CD4-positive, alpha-beta memory T cell (primary cell): Measurements from ENCODE around the gene ARHGAP1. TPM values are rescaled to one million over a fixed set of nuclear protein-coding genes. Genes with fewer than 3 reads are reported as not detected.

Source experiments
- CTCF ChIA-PET: fragments of 350-600 bp; sonication (Branson Sonifier 250); formaldehyde crosslinking; loops from one replicate; lab custom pipeline; 2021; ENCODE audit warnings: inconsistent platforms; ENCODE audit not compliant: partially characterized antibody; lab: Charles Lee
- POLR2A ChIA-PET: fragments of 350-600 bp; sonication (Branson Sonifier 250); formaldehyde crosslinking; loops from one replicate; lab custom pipeline; 2021; ENCODE audit not compliant: partially characterized antibody; lab: Charles Lee
- DNase-seq, 5 donors: peaks; one replicate each; pipeline versions ENCODE4 v3.0.0 to v3.0.0-alpha.2; 2020 to 2022; ENCODE audit warnings: mixed read lengths in 1 of 5
- H3K27ac ChIP-seq: one replicate; pipeline ENCODE4 v1.7.0; 2013; ENCODE audit warnings: low read depth, low read length
- H3K27me3 ChIP-seq: 2 replicates; pipeline ENCODE4 v1.7.0; 2013; ENCODE audit warnings: mild to moderate bottlenecking, low read length, moderate library complexity; ENCODE audit not compliant: insufficient read depth
- H3K36me3 ChIP-seq: 2 replicates; pipeline ENCODE4 v1.7.0; 2013; ENCODE audit warnings: mild to moderate bottlenecking, low read length, moderate library complexity; ENCODE audit not compliant: insufficient read depth
- H3K4me1 ChIP-seq: 2 replicates; pipeline ENCODE4 v1.7.0; 2013; ENCODE audit warnings: mild to moderate bottlenecking, low read length, moderate library complexity; ENCODE audit not compliant: insufficient read depth
- H3K4me3 ChIP-seq, 2 donors: one replicate each; pipeline ENCODE4 v1.7.0; 2013; ENCODE audit warnings: low read length in 2 of 2, mild to moderate bottlenecking in 1 of 2
- H3K9me3 ChIP-seq, 2 donors: one replicate each; pipeline ENCODE4 v1.7.0; 2013; ENCODE audit warnings: low read length in 2 of 2, control low read depth in 1 of 2; ENCODE audit not compliant: control insufficient read depth in 1 of 2
- H3K27ac Mint-ChIP-seq, 7 donors: one replicate each; pipeline ENCODE4 v1.8.0; 2020 to 2021; ENCODE audit warnings: mixed read lengths in 7 of 7, mild to moderate bottlenecking in 6 of 7, inconsistent platforms in 3 of 7, moderate library complexity in 3 of 7
- H3K27me3 Mint-ChIP-seq, 2 donors: one replicate each; pipeline ENCODE4 v1.8.0; 2020 to 2021; ENCODE audit warnings: mixed read lengths in 2 of 2
- H3K36me3 Mint-ChIP-seq, 2 donors: one replicate each; pipeline ENCODE4 v1.8.0; 2020 to 2021; ENCODE audit warnings: mixed read lengths in 2 of 2, inconsistent platforms in 1 of 2, mild to moderate bottlenecking in 1 of 2
- H3K4me1 Mint-ChIP-seq, 4 donors: one replicate each; pipeline ENCODE4 v1.8.0; 2020 to 2021; ENCODE audit warnings: mixed read lengths in 4 of 4, mild to moderate bottlenecking in 1 of 4
- H3K4me3 Mint-ChIP-seq, 8 donors: one replicate each; pipeline ENCODE4 v1.8.0; 2020 to 2021; ENCODE audit warnings: mixed read lengths in 8 of 8, mild to moderate bottlenecking in 7 of 8, moderate library complexity in 6 of 8, inconsistent platforms in 3 of 8
- H3K9me3 Mint-ChIP-seq, 8 donors: one replicate each; pipeline ENCODE4 v1.8.0; 2020 to 2021; ENCODE audit warnings: mixed read lengths in 8 of 8, mild to moderate bottlenecking in 5 of 8, inconsistent platforms in 3 of 8, moderate library complexity in 1 of 8
- intact Hi-C: fragments of 100-400 bp; cut with micrococcal nuclease; formaldehyde crosslinking; loops from one replicate; pipeline ENCODE4 v1.15.1; 2023
- polyA plus RNA-seq, 2 donors: library from polyadenylated mRNA; unstranded; fragments of 300-500 nt; fragmentation: Illumina TruSeq; gene quantifications; one replicate each; pipeline ENCODE4 v1.2.3, GENCODE V29; 2021
- total RNA-seq, 2 experiments: library from RNA; stranded (reverse); gene quantifications; one replicate each; pipeline ENCODE4 v1.2.3, GENCODE V29; 2021

Gene ARHGAP1
- total and polyA plus RNA-seq, 4 experiments from 2014 or later, result 39.0 to 85.8 (median 66.7) TPM

GRCh38 chr11:46694607-46695006 is 5.8 kb downstream of the ARHGAP1 start:
- peak overlapping the region in 3 of 7 donors; percentile 22 to 42 (median 41) for H3K27ac Mint-ChIP-seq
- no peaks in the 10 kb centered on the region for H3K9me3 Mint-ChIP-seq
- H3K27me3 Mint-ChIP-seq, result no peaks in the 10 kb centered on the region
- peaks cover 20 to 44% of the 10 kb centered on the region in 2 donors for H3K36me3 Mint-ChIP-seq
- peaks cover 46% of the 10 kb centered on the region for H3K4me1 ChIP-seq
- H3K4me1 Mint-ChIP-seq, result peaks cover 15 to 50% (median 30%) of the 10 kb centered on the region in 4 donors
- peaks cover 43% of the 10 kb centered on the region for H3K36me3 ChIP-seq
- no peak overlapping the region for H3K27ac ChIP-seq
- ChIA-PET POLR2A (interaction anchor here (1.2 kb wide), 1 partner anchor 24 kb away, joined by 3 read pairs; no protein-coding TSS in a partner anchor), CTCF (no interaction called here)
- H3K4me3 ChIP-seq, result no peak overlapping the region
- DNase-seq, result no peak
- no peak overlapping the region for H3K4me3 Mint-ChIP-seq
- intact Hi-C loops, result no loop called here
- H3K9me3 ChIP-seq, result no peaks in the 10 kb centered on the region
- H3K27me3 ChIP-seq, result no peaks in the 10 kb centered on the region

GRCh38 chr11:46694072-46694471 is 6.3 kb downstream of the ARHGAP1 start:
- Mint-ChIP-seq H3K9me3 (no peaks in the 10 kb centered on the region), H3K27me3 (no peaks in the 10 kb centered on the region), H3K4me3 (no peak overlapping the region), H3K4me1 (peaks cover 15 to 45% (median 28%) of the 10 kb centered on the region in 4 donors), H3K27ac (peak overlapping the region in 2 of 7 donors; percentile 42 to 47), H3K36me3 (peaks cover 22 to 45% of the 10 kb centered on the region in 2 donors)
- H3K27ac ChIP-seq, result no peak overlapping the region
- H3K27me3 ChIP-seq, result no peaks in the 10 kb centered on the region
- CTCF ChIA-PET, result interaction anchor here (1.1 kb wide), 1 partner anchor 20 kb away, joined by 3 read pairs; no protein-coding TSS in a partner anchor
- H3K4me3 ChIP-seq, result no peak overlapping the region
- H3K9me3 ChIP-seq, result no peaks in the 10 kb centered on the region
- H3K4me1 ChIP-seq, result peaks cover 41% of the 10 kb centered on the region
- peaks cover 43% of the 10 kb centered on the region for H3K36me3 ChIP-seq
- no peak for DNase-seq
- intact Hi-C loops, result no loop called here
- POLR2A ChIA-PET, result interaction anchor here (1.2 kb wide), 1 partner anchor 23 kb away, joined by 3 read pairs; no protein-coding TSS in a partner anchor

GRCh38 chr11:46693597-46694012 is 6.8 kb downstream of the ARHGAP1 start:
- intact Hi-C loops, result no loop called here
- H3K36me3 ChIP-seq, result peaks cover 43% of the 10 kb centered on the region
- Mint-ChIP-seq H3K4me1 (peaks cover 11 to 40% (median 25%) of the 10 kb centered on the region in 4 donors), H3K27me3 (no peaks in the 10 kb centered on the region), H3K4me3 (no peak overlapping the region), H3K27ac (peak overlapping the region in 1 of 7 donors; percentile 42), H3K9me3 (no peaks in the 10 kb centered on the region), H3K36me3 (peaks cover 24 to 44% of the 10 kb centered on the region in 2 donors)
- H3K4me1 ChIP-seq, result peaks cover 36% of the 10 kb centered on the region
- no peak overlapping the region for H3K4me3 ChIP-seq
- ChIA-PET CTCF (interaction anchor here (1.1 kb wide), 1 partner anchor 20 kb away, joined by 3 read pairs; no protein-coding TSS in a partner anchor), POLR2A (interaction anchor here (1.2 kb wide), 1 partner anchor 23 kb away, joined by 3 read pairs; no protein-coding TSS in a partner anchor)
- DNase-seq, result no peak
- no peaks in the 10 kb centered on the region for H3K27me3 ChIP-seq
- H3K27ac ChIP-seq, result no peak overlapping the region
- H3K9me3 ChIP-seq, result no peaks in the 10 kb centered on the region

- Mint-ChIP-seq H3K36me3 (peaks cover 30 to 47% of the 10 kb centered on the region in 2 donors), H3K27me3 (no peaks in the 10 kb centered on the region), H3K27ac (peak overlapping the region in 1 of 7 donors; percentile 13), H3K4me3 (no peak overlapping the region), H3K9me3 (no peaks in the 10 kb centered on the region), H3K4me1 (peaks cover 5 to 34% (median 19%) of the 10 kb centered on the region in 4 donors)
- POLR2A ChIA-PET, result interaction anchor here (0.6 to 1.7 kb wide), 3 partner anchors 8 to 19 kb away, joined by 3 to 6 read pairs (median 3); partner anchors contain the start of genes ARHGAP1 and ZNF408
- H3K36me3 ChIP-seq, result peaks cover 50% of the 10 kb centered on the region
- no peak overlapping the region for H3K27ac ChIP-seq
- CTCF ChIA-PET, result interaction anchor here (1.0 kb wide), 1 partner anchor 23 kb away, joined by 4 read pairs; no protein-coding TSS in a partner anchor
- H3K4me3 ChIP-seq, result no peak overlapping the region
- no peaks in the 10 kb centered on the region for H3K9me3 ChIP-seq
- H3K4me1 ChIP-seq, result peaks cover 24% of the 10 kb centered on the region
- no peak for DNase-seq
- H3K27me3 ChIP-seq, result no peaks in the 10 kb centered on the region
- intact Hi-C loops, result no loop called here
Observed at GRCh38 chr11:46692450-46692849, 8.0 kb downstream of the ARHGAP1 start.

- Mint-ChIP-seq H3K27ac (peak overlapping the region; percentile 4 to 64 (median 36)), H3K36me3 (peaks cover 32 to 52% of the 10 kb centered on the region in 2 donors), H3K4me3 (no peak overlapping the region), H3K4me1 (peaks cover 7 to 25% (median 16%) of the 10 kb centered on the region in 4 donors), H3K27me3 (no peaks in the 10 kb centered on the region), H3K9me3 (no peaks in the 10 kb centered on the region)
- H3K27ac ChIP-seq, result no peak overlapping the region
- intact Hi-C loops, result no loop called here
- no peak for DNase-seq
- H3K4me3 ChIP-seq, result no peak overlapping the region
- peaks cover 45% of the 10 kb centered on the region for H3K36me3 ChIP-seq
- ChIA-PET CTCF (no interaction called here), POLR2A (interaction anchor here (1.5 kb wide), 1 partner anchor 20 kb away, joined by 4 read pairs; no protein-coding TSS in a partner anchor)
- peaks cover 9% of the 10 kb centered on the region for H3K4me1 ChIP-seq
- H3K27me3 ChIP-seq, result no peaks in the 10 kb centered on the region
- H3K9me3 ChIP-seq, result no peaks in the 10 kb centered on the region
Observed at GRCh38 chr11:46690702-46691101, 9.7 kb downstream of the ARHGAP1 start.

- ChIA-PET POLR2A (interaction anchor here (2.0 kb wide), 1 partner anchor 16 kb away, joined by 9 read pairs; no protein-coding TSS in a partner anchor), CTCF (interaction anchor here (1.3 kb wide), 1 partner anchor 10 kb away, joined by 4 read pairs; no protein-coding TSS in a partner anchor)
- intact Hi-C loops, result no loop called here
- H3K9me3 ChIP-seq, result no peaks in the 10 kb centered on the region
- no peak overlapping the region for H3K27ac ChIP-seq
- H3K36me3 Mint-ChIP-seq, result peaks cover 23 to 55% of the 10 kb centered on the region in 2 donors
- H3K4me1 Mint-ChIP-seq, result peaks cover 5 to 17% (median 7%) of the 10 kb centered on the region in 4 donors
- no peak overlapping the region for H3K4me3 ChIP-seq
- no peaks in the 10 kb centered on the region for H3K27me3 ChIP-seq
- DNase-seq, result no peak
- H3K27me3 Mint-ChIP-seq, result no peaks in the 10 kb centered on the region
- H3K27ac Mint-ChIP-seq, result peak overlapping the region in 4 of 7 donors; percentile 15 to 74 (median 44)
- H3K36me3 ChIP-seq, result peaks cover 19% of the 10 kb centered on the region
- H3K4me3 Mint-ChIP-seq, result no peak overlapping the region
- no peaks in the 10 kb centered on the region for H3K9me3 Mint-ChIP-seq
- no peaks in the 10 kb centered on the region for H3K4me1 ChIP-seq
Observed at GRCh38 chr11:46686886-46687795, 13.3 kb downstream of the ARHGAP1 start.
